ENCODE measurements around the gene CLK1. TPM values are rescaled to one million over a fixed set of nuclear protein-coding genes. Genes with fewer than 3 reads are reported as not detected.
A peak's percentile ranks its signal among the peaks of the same experiment; 100 is the strongest.

CLK1 gene
- total and polyA plus RNA-seq, 9 of the 15 experiments (the other 6 are each of a cell fraction or from before 2014, with no cell fraction given) = 29.3 to 99.2 (median 47.0) TPM

GRCh38 chr2:200888704-200889625, 24.5 kb upstream of the CLK1 start, which contains the start of the genes NIF3L1 and PPIL3 (continued):
- TF ChIP-seq CREB3L1 (IDR thresholded peaks at IDR 0.05; ENCODE audit: borderline replicate concordance, low read depth) = peak; percentile 62; the same call in 1 of the 2 replicates
- 0 out of 2 replicates have a peak, but pooled peaks have one; percentile 28 for TF ChIP-seq SPI1 (IDR thresholded peaks at IDR 0.05; ENCODE audit: borderline replicate concordance, low read depth, low read length)
- peak; percentile 99 for TF ChIP-seq ZBTB40 (IDR thresholded peaks at IDR 0.05)
- no peak for TF ChIP-seq ZBTB40 (CRISPR knock-in tag; IDR thresholded peaks at IDR 0.05)
- no peak for TF ChIP-seq ESRRB (CRISPR knock-in tag; IDR thresholded peaks at IDR 0.05; ENCODE audit: borderline replicate concordance)
- TF ChIP-seq UBTF (IDR thresholded peaks at IDR 0.05; ENCODE audit: borderline replicate concordance in 1 of 2, low read depth in 2 of 2, low read length in 2 of 2) = peak; percentile 49 to 87; a peak in 1 of 4 replicates
- peak; percentile 43 for TF ChIP-seq VEZF1 (CRISPR knock-in tag; IDR thresholded peaks at IDR 0.05)
- TF ChIP-seq MEIS2 (IDR thresholded peaks at IDR 0.05; ENCODE audit: partially characterized antibody) = peak; percentile 28

All from K562 (cell line).